CD4-positive, alpha-beta T cell (primary cell): ENCODE data around the gene TMCC3. TPM values are rescaled to one million over a fixed set of nuclear protein-coding genes. Genes with fewer than 3 reads are reported as not detected.

Source experiments
- ATAC-seq: fragments of 200-7000 bp; cut with Tn5 transposase; one replicate; pipeline ENCODE4 v1.10.0; 2022; ENCODE audit warnings: mild to moderate bottlenecking; ENCODE audit not compliant: poor library complexity
- CTCF ChIA-PET: fragments of 350-600 bp; sonication (Branson Sonifier 250); formaldehyde crosslinking; loops from one replicate; lab custom pipeline; 2021; ENCODE audit warnings: antibody characterized with exemption, inconsistent platforms; lab: Charles Lee
- POLR2A ChIA-PET: fragments of 350-600 bp; sonication (Branson Sonifier 250); formaldehyde crosslinking; loops from one replicate; lab custom pipeline; 2021; ENCODE audit warnings: antibody characterized with exemption, inconsistent platforms; lab: Charles Lee
- DNase-seq, 14 experiments: peaks; one replicate each; pipeline ENCODE4 v3.0.0-alpha.2; 2013 to 2020; ENCODE audit warnings: mixed read lengths in 2 of 14
- H3K27ac ChIP-seq, 2 donors: one replicate each; pipeline versions ENCODE4 v1.5.1 to v1.7.0; 2013; ENCODE audit warnings: low read length in 2 of 2, low read depth in 1 of 2, mild to moderate bottlenecking in 1 of 2
- H3K27me3 ChIP-seq, 2 experiments: 1 replicate in 1 of 2; 2 replicates in 1 of 2; pipeline versions ENCODE4 v1.6.1 to v1.7.0; 2013; ENCODE audit warnings: low read length in 2 of 2, control low read depth in 1 of 2, mild to moderate bottlenecking in 1 of 2, moderate library complexity in 1 of 2; ENCODE audit not compliant: insufficient read depth in 2 of 2, control insufficient read depth in 1 of 2
- H3K36me3 ChIP-seq: one replicate; pipeline ENCODE4 v1.6.1; 2013; ENCODE audit warnings: low read length, control low read depth; ENCODE audit not compliant: insufficient read depth
- H3K4me1 ChIP-seq: one replicate; pipeline ENCODE4 v1.6.1; 2013; ENCODE audit warnings: low read length, control low read depth; ENCODE audit not compliant: insufficient read depth
- H3K4me3 ChIP-seq: one replicate; pipeline ENCODE4 v1.5.1; 2013; ENCODE audit warnings: mild to moderate bottlenecking, low read length, moderate library complexity
- H3K9me3 ChIP-seq, 2 experiments: 1 replicate in 1 of 2; 2 replicates in 1 of 2; pipeline versions ENCODE4 v1.6.1 to v1.7.0; 2013; ENCODE audit warnings: low read length in 2 of 2, mild to moderate bottlenecking in 2 of 2, control low read depth in 1 of 2, moderate library complexity in 1 of 2; ENCODE audit not compliant: control insufficient read depth in 1 of 2, insufficient read depth in 1 of 2
- H3K27ac Mint-ChIP-seq: one replicate; pipeline ENCODE4 v1.8.0; 2020; ENCODE audit warnings: mixed read lengths
- H3K27me3 Mint-ChIP-seq: one replicate; pipeline ENCODE4 v1.8.0; 2021; ENCODE audit warnings: mixed read lengths
- H3K36me3 Mint-ChIP-seq: one replicate; pipeline ENCODE4 v1.8.0; 2021; ENCODE audit warnings: low read depth, mixed read lengths
- H3K4me1 Mint-ChIP-seq: one replicate; pipeline ENCODE4 v1.8.0; 2021; ENCODE audit warnings: low read depth, mixed read lengths
- H3K4me3 Mint-ChIP-seq: one replicate; pipeline ENCODE4 v1.8.0; 2020; ENCODE audit warnings: mild to moderate bottlenecking, mixed read lengths
- H3K9me3 Mint-ChIP-seq: one replicate; pipeline ENCODE4 v1.8.0; 2020; ENCODE audit warnings: mixed read lengths
- CTCF ChIP-seq: fragments of 200-600 bp; IDR thresholded peaks from one replicate; pipeline ENCODE4 v1.8.0; 2022; ENCODE audit warnings: antibody characterized with exemption, mild to moderate bottlenecking
- intact Hi-C, 2 experiments: fragments of 100-400 bp; cut with DNase I in 1 of 2; cut with micrococcal nuclease in 1 of 2; formaldehyde crosslinking; loops; one replicate each; pipeline versions ENCODE4 v1.15.1 to v1.9.0; 2023 to 2025; cut with DNase I, micrococcal nuclease
- total RNA-seq, 174 experiments: library from RNA in 2 of 174; stranded (reverse) in 2 of 174; gene quantifications; one replicate each; pipeline ENCODE4 v1.2.3 and lab custom pipeline; 2021 to 2026

The TMCC3 gene
- total RNA-seq, 2 experiments from 2014 or later = 0.78 to 1.3 TPM

- H3K27ac ChIP-seq = no peak overlapping the region
- no peaks in the 10 kb centered on the region for H3K4me1 Mint-ChIP-seq
These were observed 10.1 kb upstream of the TMCC3 start for GRCh38 chr12:94660436-94660835.

GRCh38 chr12:94659346-94659930 lies 9.1 kb upstream of the TMCC3 start:
- Histone ChIP-seq H3K9me3 (no peaks in the 10 kb centered on the region), H3K36me3 (no peaks in the 10 kb centered on the region), H3K4me3 (no peak overlapping the region), H3K27me3 (no peaks in the 10 kb centered on the region), H3K27ac (no peak overlapping the region), H3K4me1 (no peaks in the 10 kb centered on the region)
- Mint-ChIP-seq H3K27ac (no peak overlapping the region), H3K9me3 (no peaks in the 10 kb centered on the region), H3K4me1 (no peaks in the 10 kb centered on the region), H3K27me3 (peaks cover 5% of the 10 kb centered on the region), H3K36me3 (no peaks in the 10 kb centered on the region), H3K4me3 (no peak overlapping the region)
- ChIA-PET POLR2A (no interaction called here), CTCF (interaction anchor here (0.6 kb wide), 1 partner anchor 861 kb away, joined by 5 read pairs; no protein-coding TSS in a partner anchor)
- TF ChIP-seq CTCF = no peak
- intact Hi-C loops = no loop called here
- no peak for DNase-seq
- ATAC-seq = no peak

More at GRCh38 chr12:94660436-94660835, 10.1 kb upstream of the TMCC3 start:
- no peaks in the 10 kb centered on the region for H3K36me3 Mint-ChIP-seq
- no peaks in the 10 kb centered on the region for H3K9me3 ChIP-seq
- H3K9me3 Mint-ChIP-seq = no peaks in the 10 kb centered on the region
- ChIA-PET CTCF (interaction anchor here (0.6 kb wide), 1 partner anchor 860 kb away, joined by 5 read pairs; no protein-coding TSS in a partner anchor), POLR2A (no interaction called here)
- no peaks in the 10 kb centered on the region for H3K27me3 ChIP-seq
- no peak for TF ChIP-seq CTCF
- intact Hi-C loops = no loop called here
- H3K36me3 ChIP-seq = no peaks in the 10 kb centered on the region
- no peak overlapping the region for H3K4me3 Mint-ChIP-seq
- DNase-seq = no peak
- ATAC-seq = no peak
- H3K4me3 ChIP-seq = no peak overlapping the region
- no peak overlapping the region for H3K27ac Mint-ChIP-seq
- no peaks in the 10 kb centered on the region for H3K4me1 ChIP-seq
- H3K27me3 Mint-ChIP-seq = peaks cover 5% of the 10 kb centered on the region

- Mint-ChIP-seq H3K4me1 (no peaks in the 10 kb centered on the region), H3K27me3 (peaks cover 5% of the 10 kb centered on the region), H3K9me3 (no peaks in the 10 kb centered on the region), H3K27ac (no peak overlapping the region), H3K36me3 (no peaks in the 10 kb centered on the region), H3K4me3 (no peak overlapping the region)
- TF ChIP-seq CTCF = no peak
- no peak for DNase-seq
- ChIA-PET CTCF (no interaction called here), POLR2A (no interaction called here)
- no peaks in the 10 kb centered on the region for H3K27me3 ChIP-seq
- intact Hi-C loops = no loop called here
- H3K4me3 ChIP-seq = no peak overlapping the region
- no peak overlapping the region for H3K27ac ChIP-seq
- no peaks in the 10 kb centered on the region for H3K4me1 ChIP-seq
- H3K36me3 ChIP-seq = no peaks in the 10 kb centered on the region
- H3K9me3 ChIP-seq = no peaks in the 10 kb centered on the region
- no peak for ATAC-seq
These were observed 8.6 kb upstream of the TMCC3 start for GRCh38 chr12:94658931-94659330.
